BE2C (cell line): ENCODE data around the gene RNF181.
"Not testable (repeated sequence)": the region's sequence is repeated elsewhere in the genome, so short reads cannot be mapped to it uniquely, and the experiment has no call there.

ENCODE experiments used
- DNase-seq: peaks from one replicate; pipeline ENCODE4 v3.0.0-alpha.2; 2020
- H3K27me3 ChIP-seq: fragments of 250-450 bp; sonication (Bioruptor Pico); 2 replicates; pipeline ENCODE4 v1.5.1; 2020; ENCODE audit warnings: mild to moderate bottlenecking
- H3K36me3 ChIP-seq: fragments of 250-450 bp; sonication (Bioruptor Pico); 2 replicates; pipeline ENCODE4 v1.5.1; 2020; ENCODE audit warnings: mild to moderate bottlenecking
- H3K4me1 ChIP-seq: fragments of 250-450 bp; sonication (Bioruptor Pico); 2 replicates; pipeline ENCODE4 v1.5.1; 2020
- H3K4me3 ChIP-seq: 2 replicates; pipeline ENCODE4 v1.5.1; 2011; ENCODE audit warnings: low read depth, low read length
- H3K9me3 ChIP-seq: fragments of 250-450 bp; sonication (Bioruptor Pico); 2 replicates; pipeline ENCODE4 v1.5.1; 2020
- TF ChIP-seq, protein P1 (sequence below): IDR thresholded peaks from 2 replicates; pipeline ENCODE4 v1.5.1; 2012; ENCODE audit warnings: mild to moderate bottlenecking, low read depth, low read length

The RNF181 gene

DNA sequence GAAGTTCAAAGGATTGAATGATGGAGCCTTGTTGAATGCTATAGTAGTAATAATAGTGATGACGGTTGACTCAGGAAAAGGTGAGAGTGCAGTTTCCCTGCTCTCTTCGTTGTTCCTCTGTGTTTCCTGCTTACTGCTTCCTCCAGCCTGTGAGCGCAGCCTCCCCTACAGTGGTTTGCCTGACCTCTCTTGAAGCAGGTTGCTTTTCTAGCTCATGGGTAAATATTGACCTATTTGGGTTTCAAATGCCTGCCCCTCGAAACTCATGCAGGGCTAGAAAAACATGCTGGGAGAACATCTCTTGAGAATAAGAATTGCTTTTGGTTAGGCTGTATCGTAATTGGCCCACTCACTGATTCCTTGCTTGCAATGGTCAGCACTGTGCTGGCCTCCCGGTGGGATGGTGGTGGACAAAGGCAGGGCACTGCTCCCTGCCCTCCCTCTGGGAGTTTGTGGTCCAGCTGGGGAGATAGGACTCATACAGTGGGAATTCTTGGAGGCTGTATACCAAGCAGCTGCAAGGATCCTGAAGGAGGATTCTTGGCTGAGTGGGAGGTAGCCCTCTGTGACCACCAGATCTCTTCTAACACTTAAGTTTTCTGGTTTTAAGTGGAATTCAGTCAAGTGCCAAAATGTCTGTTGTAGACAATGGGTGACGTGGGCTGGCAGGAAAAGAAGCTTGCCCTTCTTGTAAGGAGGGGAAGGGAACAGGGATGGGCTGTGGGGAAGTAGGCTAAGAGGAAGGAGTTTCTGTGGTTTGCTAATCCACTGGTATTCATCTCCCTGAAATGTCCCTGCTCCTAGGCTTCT lies 5.4 kb upstream of the RNF181 start:
- no peak for DNase-seq
- no peaks in the 10 kb centered on the region for H3K4me1 ChIP-seq
- no peaks in the 10 kb centered on the region for H3K9me3 ChIP-seq
- H3K36me3 ChIP-seq, result no peaks in the 10 kb centered on the region
- no peak overlapping the region for H3K4me3 ChIP-seq
- TF ChIP-seq, protein P1, sequence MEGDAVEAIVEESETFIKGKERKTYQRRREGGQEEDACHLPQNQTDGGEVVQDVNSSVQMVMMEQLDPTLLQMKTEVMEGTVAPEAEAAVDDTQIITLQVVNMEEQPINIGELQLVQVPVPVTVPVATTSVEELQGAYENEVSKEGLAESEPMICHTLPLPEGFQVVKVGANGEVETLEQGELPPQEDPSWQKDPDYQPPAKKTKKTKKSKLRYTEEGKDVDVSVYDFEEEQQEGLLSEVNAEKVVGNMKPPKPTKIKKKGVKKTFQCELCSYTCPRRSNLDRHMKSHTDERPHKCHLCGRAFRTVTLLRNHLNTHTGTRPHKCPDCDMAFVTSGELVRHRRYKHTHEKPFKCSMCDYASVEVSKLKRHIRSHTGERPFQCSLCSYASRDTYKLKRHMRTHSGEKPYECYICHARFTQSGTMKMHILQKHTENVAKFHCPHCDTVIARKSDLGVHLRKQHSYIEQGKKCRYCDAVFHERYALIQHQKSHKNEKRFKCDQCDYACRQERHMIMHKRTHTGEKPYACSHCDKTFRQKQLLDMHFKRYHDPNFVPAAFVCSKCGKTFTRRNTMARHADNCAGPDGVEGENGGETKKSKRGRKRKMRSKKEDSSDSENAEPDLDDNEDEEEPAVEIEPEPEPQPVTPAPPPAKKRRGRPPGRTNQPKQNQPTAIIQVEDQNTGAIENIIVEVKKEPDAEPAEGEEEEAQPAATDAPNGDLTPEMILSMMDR, result no peak
- no peaks in the 10 kb centered on the region for H3K27me3 ChIP-seq

DNA sequence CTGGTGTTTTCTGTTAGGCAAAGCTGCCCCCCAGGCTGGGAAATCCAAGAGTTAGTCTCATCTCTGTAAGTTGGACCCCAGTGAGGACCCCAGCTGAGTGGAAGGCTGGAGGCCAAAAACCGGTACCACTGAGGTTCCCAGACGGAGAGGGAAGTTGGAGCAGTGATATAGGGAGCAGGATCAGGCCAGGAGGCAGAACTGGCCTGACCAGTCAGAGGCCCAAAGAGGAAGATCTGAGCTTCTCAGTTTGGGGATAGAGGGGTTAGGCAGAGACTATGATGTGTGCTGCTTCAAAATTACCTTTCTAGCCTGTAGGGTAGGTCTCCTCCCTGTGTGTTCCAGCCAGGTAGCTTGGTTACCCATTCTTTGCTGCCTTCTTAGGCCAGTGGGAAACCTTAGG lies 4.6 kb upstream of the RNF181 start:
- H3K9me3 ChIP-seq, result no peaks in the 10 kb centered on the region
- no peaks in the 10 kb centered on the region for H3K27me3 ChIP-seq
- no peaks in the 10 kb centered on the region for H3K36me3 ChIP-seq
- TF ChIP-seq, protein P1, result no peak
- no peak for DNase-seq
- no peaks in the 10 kb centered on the region for H3K4me1 ChIP-seq
- H3K4me3 ChIP-seq, result no peak overlapping the region

DNA sequence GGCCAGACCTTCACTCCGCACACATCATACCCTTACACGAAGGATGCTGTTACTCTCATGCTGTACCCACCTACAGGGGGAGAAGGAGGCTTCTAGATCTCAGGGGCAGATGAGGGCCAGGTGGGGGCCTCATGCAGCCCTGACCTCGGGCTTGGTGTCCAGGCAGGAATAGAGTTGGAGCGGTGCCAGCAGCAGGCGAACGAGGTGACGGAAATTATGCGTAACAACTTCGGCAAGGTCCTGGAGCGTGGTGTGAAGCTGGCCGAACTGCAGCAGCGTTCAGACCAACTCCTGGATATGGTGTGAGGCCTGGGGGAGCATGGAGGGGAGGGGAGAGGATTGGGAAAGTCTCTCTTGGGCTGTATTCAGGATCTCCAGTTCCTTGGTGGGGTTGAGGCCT lies 4.0 kb upstream of the RNF181 start:
- DNase-seq, result no peak
- TF ChIP-seq, protein P1, result no peak
- Histone ChIP-seq H3K9me3 (no peaks in the 10 kb centered on the region), H3K27me3 (no peaks in the 10 kb centered on the region), H3K36me3 (no peaks in the 10 kb centered on the region), H3K4me1 (no peaks in the 10 kb centered on the region), H3K4me3 (no peak overlapping the region)

DNA sequence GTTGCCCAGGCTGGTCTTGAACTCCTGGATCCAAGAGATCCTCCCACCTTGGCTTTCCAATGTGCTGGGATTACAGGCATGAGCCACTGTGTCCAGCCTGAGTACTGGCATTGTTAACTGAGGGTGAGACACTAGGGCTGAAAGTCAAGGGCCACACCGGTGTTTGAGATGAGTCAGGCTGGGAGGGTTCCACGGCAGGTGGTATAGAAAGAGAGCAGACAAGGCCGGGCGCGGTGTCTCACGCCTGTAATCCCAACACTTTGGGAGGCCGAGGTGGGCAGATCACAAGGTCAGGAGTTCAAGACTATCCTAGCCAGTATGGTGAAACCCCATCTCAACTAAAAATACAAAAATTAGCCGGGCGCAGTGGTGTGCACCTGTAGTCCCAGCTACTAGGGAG lies 3.2 kb upstream of the RNF181 start:
- H3K27me3 ChIP-seq, DNase-seq, H3K36me3 ChIP-seq, H3K9me3 ChIP-seq, H3K4me1 ChIP-seq, H3K4me3 ChIP-seq: not testable (repeated sequence)

DNA sequence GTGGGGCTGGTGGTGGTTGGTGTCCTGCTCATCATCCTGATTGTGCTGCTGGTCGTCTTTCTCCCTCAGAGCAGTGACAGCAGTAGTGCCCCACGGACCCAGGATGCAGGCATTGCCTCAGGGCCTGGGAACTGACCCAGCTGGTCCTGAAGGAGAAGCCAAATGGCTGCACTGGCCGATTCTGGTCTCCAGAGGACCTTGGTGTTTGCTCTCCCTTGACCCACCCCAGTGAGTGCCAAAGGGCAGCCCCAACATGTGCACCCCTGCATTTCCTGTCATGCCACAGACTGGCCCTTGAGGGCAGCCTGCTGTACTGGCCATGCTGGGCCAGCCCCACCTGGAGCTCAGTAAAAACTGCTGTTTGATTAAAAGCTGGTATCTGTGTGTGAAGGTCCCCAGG lies 2.5 kb upstream of the RNF181 start:
- no peaks in the 10 kb centered on the region for H3K36me3 ChIP-seq
- H3K4me1 ChIP-seq, result no peaks in the 10 kb centered on the region
- no peaks in the 10 kb centered on the region for H3K27me3 ChIP-seq
- no peaks in the 10 kb centered on the region for H3K9me3 ChIP-seq
- no peak for DNase-seq
- TF ChIP-seq, protein P1, result no peak
- H3K4me3 ChIP-seq, result no peak overlapping the region

DNA sequence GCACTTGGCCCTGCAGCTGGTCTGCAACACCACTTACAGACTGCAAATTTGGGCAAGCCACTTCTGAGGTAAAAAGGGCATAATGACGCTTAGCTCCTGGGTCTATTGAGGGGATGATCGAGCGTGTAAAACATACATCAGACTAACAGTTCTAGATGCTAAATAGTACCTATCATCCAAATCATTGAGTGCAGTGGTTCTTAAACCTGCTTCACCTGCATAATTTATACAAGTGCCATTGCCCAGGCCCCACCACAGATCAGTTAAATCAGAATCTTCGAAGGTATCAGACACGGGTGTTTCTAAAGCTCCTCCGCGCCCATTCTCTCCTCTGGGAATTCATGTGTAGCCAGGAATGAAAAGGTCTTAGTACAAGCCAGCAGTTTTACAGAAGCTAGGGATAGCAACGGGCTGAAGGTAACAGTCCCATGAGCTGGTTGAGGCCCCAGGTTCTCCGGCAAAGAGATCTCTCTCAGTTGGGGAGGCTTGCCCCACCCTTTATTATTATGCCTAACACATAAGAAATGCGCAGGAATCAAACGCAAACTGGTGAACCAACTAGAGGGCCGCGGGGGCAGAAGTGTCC lies 737 bp upstream of the RNF181 start:
- TF ChIP-seq, protein P1, result no peak
- Histone ChIP-seq H3K4me1 (no peaks in the 10 kb centered on the region), H3K9me3 (no peaks in the 10 kb centered on the region), H3K27me3 (no peaks in the 10 kb centered on the region), H3K36me3 (no peaks in the 10 kb centered on the region), H3K4me3 (peak overlapping the region; percentile 76)
- no peak for DNase-seq
